ENCODE data around the gene KIRREL2. TPM values are rescaled to one million over a fixed set of nuclear protein-coding genes. Genes with fewer than 3 reads are reported as not detected.
"Not testable (repeated sequence)": the region's sequence is repeated elsewhere in the genome, so short reads cannot be mapped to it uniquely, and the experiment has no call there.

The KIRREL2 gene
- total RNA-seq, 2 experiments from 2014 or later = 0.93 to 0.98 TPM

DNA sequence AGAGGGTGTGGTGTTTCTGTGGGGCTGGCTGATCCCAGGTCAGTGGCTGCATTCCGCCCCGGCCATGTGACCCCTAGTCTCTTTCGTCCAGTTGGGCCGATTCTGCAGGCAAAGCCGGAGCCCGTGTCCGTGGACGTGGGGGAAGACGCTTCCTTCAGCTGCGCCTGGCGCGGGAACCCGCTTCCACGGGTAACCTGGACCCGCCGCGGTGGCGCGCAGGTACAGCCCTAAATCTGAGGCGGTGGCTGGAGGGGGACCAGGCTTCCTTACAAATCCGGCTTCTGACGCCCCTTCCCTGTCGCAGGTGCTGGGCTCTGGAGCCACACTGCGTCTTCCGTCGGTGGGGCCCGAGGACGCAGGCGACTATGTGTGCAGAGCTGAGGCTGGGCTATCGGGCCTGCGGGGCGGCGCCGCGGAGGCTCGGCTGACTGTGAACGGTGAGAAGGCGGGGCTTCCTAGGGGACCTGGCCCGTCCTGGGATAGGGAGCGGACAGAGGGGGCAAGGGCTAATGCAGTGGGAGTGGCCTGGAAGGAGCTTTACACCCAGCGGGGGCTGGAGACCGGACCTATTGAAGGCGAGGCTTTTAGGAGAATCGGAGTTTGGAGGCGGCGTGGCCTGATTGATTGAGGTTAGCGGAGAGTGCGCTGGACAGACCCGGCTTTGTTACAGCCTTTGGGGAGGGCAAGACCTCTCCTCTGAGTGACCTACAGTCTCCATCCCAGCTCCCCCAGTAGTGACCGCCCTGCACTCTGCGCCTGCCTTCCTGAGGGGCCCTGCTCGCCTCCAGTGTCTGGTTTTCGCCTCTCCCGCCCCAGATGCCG, 4.3 kb downstream of the KIRREL2 start:
- POLR2A ChIA-PET = interaction anchor here (1.4 kb wide), 1 partner anchor 9 kb away, joined by 4 read pairs; no protein-coding TSS in a partner anchor

DNA sequence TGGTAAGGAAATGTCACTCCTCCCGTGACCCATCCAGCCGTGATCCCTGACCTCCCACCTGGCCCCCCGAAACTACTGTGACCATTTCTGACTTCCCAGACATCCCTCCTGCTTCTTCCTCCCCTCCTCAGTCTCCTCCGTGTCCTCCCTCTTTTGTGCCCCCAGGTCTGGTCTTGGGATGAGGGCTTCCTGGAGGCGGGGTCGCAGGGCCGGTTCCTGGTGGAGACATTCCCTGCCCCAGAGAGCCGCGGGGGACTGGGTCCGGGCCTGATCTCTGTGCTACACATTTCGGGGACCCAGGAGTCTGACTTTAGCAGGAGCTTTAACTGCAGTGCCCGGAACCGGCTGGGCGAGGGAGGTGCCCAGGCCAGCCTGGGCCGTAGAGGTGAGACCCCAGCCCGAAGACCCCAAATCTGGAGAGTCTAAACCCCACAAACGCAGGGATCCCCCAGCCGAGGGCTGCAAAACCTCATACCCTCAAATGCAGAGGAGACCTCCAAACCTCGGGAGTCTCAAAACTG, 5.0 kb downstream of the KIRREL2 start:
- H3K9me3 Mint-ChIP-seq (ENCODE audit: low read depth) = no peaks in the 10 kb centered on the region
- H3K27me3 Mint-ChIP-seq = peaks cover 50% of the 10 kb centered on the region
- H3K4me1 Mint-ChIP-seq = peaks cover 10% of the 10 kb centered on the region
- DNase-seq (no peak), ATAC-seq (no peak)
- no peak overlapping the region for H3K27ac Mint-ChIP-seq
- ChIA-PET CTCF (no interaction called here), POLR2A (interaction anchor here (1.4 kb wide), 1 partner anchor 8 kb away, joined by 4 read pairs; no protein-coding TSS in a partner anchor)
- H3K4me3 Mint-ChIP-seq = no peak overlapping the region
- H3K36me3 Mint-ChIP-seq (ENCODE audit: low read depth) = no peaks in the 10 kb centered on the region
- intact Hi-C loops (cut with DNase I, micrococcal nuclease) = no loop called here

More for the DNA sequence above, 4.3 kb downstream of the KIRREL2 start:
- ATAC-seq (peak; percentile 24), DNase-seq (no peak)
- no peaks in the 10 kb centered on the region for H3K36me3 Mint-ChIP-seq (ENCODE audit: low read depth)
- no peak overlapping the region for H3K27ac Mint-ChIP-seq
- H3K27me3 Mint-ChIP-seq = peaks cover 46% of the 10 kb centered on the region
- CTCF ChIA-PET = interaction anchor here (0.6 kb wide), 1 partner anchor 187 kb away, joined by 3 read pairs; no protein-coding TSS in a partner anchor
- no peaks in the 10 kb centered on the region for H3K9me3 Mint-ChIP-seq (ENCODE audit: low read depth)
- H3K4me1 Mint-ChIP-seq = peaks cover 10% of the 10 kb centered on the region
- no peak overlapping the region for H3K4me3 Mint-ChIP-seq
- intact Hi-C loops (cut with DNase I, micrococcal nuclease) = no loop called here

DNA sequence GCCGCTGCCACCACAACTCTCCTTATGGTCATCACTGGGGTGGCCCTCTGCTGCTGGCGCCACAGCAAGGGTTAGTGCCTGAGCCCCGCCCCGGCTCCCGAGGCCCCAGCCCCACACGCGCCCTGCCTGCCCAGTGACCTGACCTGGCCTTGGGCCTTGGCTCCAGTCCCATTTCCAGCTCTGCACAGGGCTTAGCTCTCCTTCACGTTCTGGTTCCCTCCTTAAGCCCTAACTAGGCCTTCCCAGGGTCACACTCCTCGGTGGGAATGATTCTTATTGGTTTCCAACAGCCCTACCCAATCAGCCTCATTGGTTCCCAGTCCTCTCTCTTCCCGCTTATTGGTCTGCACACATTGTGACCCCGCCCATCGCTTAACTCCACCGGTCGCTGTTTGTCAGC, 5.8 kb downstream of the KIRREL2 start:
- ChIA-PET CTCF (no interaction called here), POLR2A (no interaction called here)
- Mint-ChIP-seq H3K36me3 (ENCODE audit: low read depth) (no peaks in the 10 kb centered on the region), H3K4me3 (no peak overlapping the region), H3K4me1 (peaks cover 7% of the 10 kb centered on the region), H3K9me3 (ENCODE audit: low read depth) (no peaks in the 10 kb centered on the region), H3K27ac (no peak overlapping the region), H3K27me3 (peaks cover 51% of the 10 kb centered on the region)
- ATAC-seq (no peak), DNase-seq (no peak)
- intact Hi-C loops (cut with DNase I, micrococcal nuclease) = no loop called here

DNA sequence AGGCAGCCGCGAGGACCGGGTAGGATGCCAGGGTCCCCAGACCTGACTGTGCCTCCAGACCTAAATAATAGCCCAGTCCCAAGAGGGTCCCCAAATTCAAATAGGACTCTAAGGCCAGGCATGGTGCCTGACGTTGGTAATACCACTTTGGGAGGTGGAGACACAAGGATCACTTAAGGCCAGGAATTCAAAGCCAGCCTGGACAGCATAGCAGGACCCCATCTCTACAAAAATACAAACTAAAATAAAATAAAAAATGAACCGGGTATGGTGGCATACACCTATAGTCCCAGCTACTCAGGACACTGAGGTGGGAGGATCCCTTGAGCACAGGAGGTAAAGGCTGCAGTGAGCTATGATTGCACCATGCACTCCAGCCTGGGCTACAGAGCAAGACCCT, 6.3 kb downstream of the KIRREL2 start:
- intact Hi-C loops (cut with DNase I, micrococcal nuclease) = no loop called here
- Mint-ChIP-seq H3K27ac (no peak overlapping the region), H3K4me1 (peaks cover 8% of the 10 kb centered on the region), H3K9me3 (ENCODE audit: low read depth) (no peaks in the 10 kb centered on the region), H3K27me3 (peaks cover 54% of the 10 kb centered on the region), H3K36me3 (ENCODE audit: low read depth) (no peaks in the 10 kb centered on the region), H3K4me3 (no peak overlapping the region)
- DNase-seq (no peak), ATAC-seq (no peak)
- CTCF ChIA-PET = no interaction called here
- POLR2A ChIA-PET = no interaction called here

DNA sequence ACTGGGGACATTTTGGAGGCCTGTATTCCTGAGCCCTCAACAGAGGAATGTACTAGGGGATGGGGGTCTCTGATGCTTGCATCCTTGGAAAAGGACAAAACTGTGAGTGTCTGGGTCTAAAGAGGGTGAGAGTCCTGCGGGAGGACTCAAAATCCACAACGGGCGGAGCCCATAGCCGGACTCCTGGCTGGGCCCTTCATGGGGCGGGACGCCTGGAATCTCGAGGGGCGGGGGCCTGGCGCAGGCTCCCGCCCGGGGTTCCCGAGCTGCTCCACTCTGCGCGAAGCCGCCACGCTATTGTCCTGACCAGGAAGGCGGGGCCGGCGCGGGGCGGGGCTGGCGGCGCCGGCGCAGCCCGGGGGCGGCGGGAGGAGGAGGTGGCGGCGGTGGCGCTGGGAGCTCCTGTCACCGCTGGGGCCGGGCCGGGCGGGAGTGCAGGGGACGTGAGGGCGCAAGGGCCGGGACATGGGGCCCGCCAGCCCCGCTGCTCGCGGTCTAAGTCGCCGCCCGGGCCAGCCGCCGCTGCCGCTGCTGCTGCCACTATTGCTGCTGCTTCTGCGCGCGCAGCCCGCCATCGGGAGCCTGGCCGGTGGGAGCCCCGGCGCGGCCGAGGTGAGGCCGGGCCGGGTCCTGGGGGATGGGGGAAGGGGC, 11.6 kb downstream of the KIRREL2 start, which contains the start of gene APLP1:
TSS of gene APLP1 (plus strand) at position 403 of the 651 bp plus-strand sequence. CDS start at position 466, 63 bp downstream.
- Mint-ChIP-seq H3K4me1 (peaks cover 14% of the 10 kb centered on the region), H3K27me3 (peaks cover 37% of the 10 kb centered on the region), H3K4me3 (peak within 1 kb of the TSS; percentile 29), H3K27ac (no peak within 1 kb of the TSS), H3K9me3 (ENCODE audit: low read depth) (no peaks in the 10 kb centered on the region), H3K36me3 (ENCODE audit: low read depth) (no peaks in the 10 kb centered on the region)
- DNase-seq (peak; percentile 82), ATAC-seq (peak; percentile 50)
- intact Hi-C loops (cut with DNase I, micrococcal nuclease) = loop anchor here in 1 of 2 experiments (1.0 kb wide), 1 partner anchor 128 kb away; no protein-coding TSS in a partner anchor
- ChIA-PET POLR2A (interaction anchor here (0.8 kb wide), 1 partner anchor 63 kb away, joined by 5 read pairs; no protein-coding TSS in a partner anchor), CTCF (no interaction called here)

DNA sequence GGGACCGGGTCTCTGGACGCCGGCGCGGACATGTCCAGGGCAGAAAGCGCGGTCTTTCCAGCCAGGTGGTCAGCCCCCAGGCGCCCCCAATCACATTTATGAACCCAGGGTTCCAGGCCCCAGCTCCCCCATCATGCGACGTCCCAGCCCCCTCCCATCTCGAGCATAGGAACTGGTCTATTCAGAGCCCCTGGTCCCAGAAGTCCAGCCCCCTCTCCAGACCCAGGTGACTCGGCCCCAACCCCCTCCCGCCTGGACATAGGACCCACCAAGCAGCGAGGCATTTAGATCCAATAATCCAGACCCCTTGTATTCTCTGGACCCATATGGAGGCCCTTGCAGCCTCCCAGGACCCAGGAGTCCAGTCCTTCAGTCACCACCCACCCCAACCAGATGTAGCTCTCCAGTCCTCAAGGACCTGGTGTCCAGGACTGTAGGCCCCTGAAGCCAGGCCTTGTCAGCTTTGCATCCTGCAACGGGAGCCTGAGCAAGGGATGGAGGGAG, 12.2 kb downstream of the KIRREL2 start:
- peak overlapping the region; percentile 29 for H3K4me3 Mint-ChIP-seq
- intact Hi-C loops (cut with DNase I, micrococcal nuclease) = loop anchor here in 1 of 2 experiments (1.0 kb wide), 9 partner anchors 10 to 323 kb away; partner anchors contain the start of genes ALKBH6, ARHGAP33, LRFN3 and TBCB
- peaks cover 37% of the 10 kb centered on the region for H3K27me3 Mint-ChIP-seq
- H3K4me1 Mint-ChIP-seq = peaks cover 14% of the 10 kb centered on the region
- DNase-seq (no peak), ATAC-seq (no peak)
- ChIA-PET POLR2A (interaction anchor here (0.8 kb wide), 1 partner anchor 62 kb away, joined by 5 read pairs; no protein-coding TSS in a partner anchor), CTCF (no interaction called here)
- H3K9me3 Mint-ChIP-seq (ENCODE audit: low read depth) = no peaks in the 10 kb centered on the region
- no peak overlapping the region for H3K27ac Mint-ChIP-seq
- no peaks in the 10 kb centered on the region for H3K36me3 Mint-ChIP-seq (ENCODE audit: low read depth)

DNA sequence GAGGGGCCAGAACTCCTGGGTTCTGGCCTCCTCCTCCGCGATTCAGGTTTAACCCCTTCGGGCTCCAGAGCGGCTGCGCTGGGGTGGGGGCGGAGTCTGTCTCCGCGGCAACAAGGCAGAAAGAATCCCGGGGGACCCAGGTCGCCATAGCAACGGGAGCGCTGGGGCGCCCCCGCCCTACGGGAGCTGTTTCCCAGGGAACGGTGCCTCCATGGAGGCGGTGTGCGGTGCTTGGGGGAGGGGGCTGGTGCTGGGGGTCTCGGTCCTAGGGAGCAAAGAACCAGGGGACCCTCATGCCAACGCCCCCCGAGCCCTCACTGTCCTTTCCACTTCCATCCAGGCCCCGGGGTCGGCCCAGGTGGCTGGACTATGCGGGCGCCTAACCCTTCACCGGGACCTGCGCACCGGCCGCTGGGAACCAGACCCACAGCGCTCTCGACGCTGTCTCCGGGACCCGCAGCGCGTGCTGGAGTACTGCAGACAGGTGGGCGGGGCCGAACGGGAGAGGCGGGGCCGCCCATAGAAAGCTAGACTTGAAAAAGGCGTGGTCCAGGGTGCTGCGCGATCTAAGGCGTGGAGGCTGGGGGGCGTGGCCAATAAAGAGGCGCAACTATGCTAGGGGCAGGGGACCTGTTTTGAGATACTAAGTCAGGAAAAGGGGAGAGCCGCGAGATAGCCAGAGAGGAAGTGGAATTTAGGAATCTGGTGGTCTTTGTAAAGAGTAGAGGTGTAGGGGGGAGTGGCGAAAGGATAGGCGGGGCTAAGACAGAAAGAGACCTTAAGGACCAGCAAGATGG, 12.8 kb downstream of the KIRREL2 start:
- Mint-ChIP-seq H3K4me3 (peak overlapping the region; percentile 52), H3K9me3 (ENCODE audit: low read depth) (no peaks in the 10 kb centered on the region), H3K27me3 (peaks cover 37% of the 10 kb centered on the region), H3K4me1 (peaks cover 14% of the 10 kb centered on the region), H3K36me3 (ENCODE audit: low read depth) (no peaks in the 10 kb centered on the region), H3K27ac (no peak overlapping the region)
- ATAC-seq (peak; percentile 93), DNase-seq (peak; percentile 95)
- ChIA-PET POLR2A (interaction anchor here (0.6 to 1.0 kb wide), 4 partner anchors 9 to 149 kb away, joined by 3 to 4 read pairs (median 4); no protein-coding TSS in a partner anchor), CTCF (interaction anchor here (0.7 to 1.3 kb wide), 6 partner anchors 14 to 175 kb away, joined by 3 to 7 read pairs (median 4); partner anchors contain the start of genes LIN37, PSENEN and U2AF1L4)
- intact Hi-C loops (cut with DNase I, micrococcal nuclease) = loop anchor here (1.0 to 5.0 kb wide), 10 partner anchors 10 to 323 kb away; partner anchors contain the start of genes ALKBH6 (in 1 of the 2), ARHGAP33 (in 1 of the 2), LRFN3 (in 1 of the 2) and TBCB (in 1 of the 2)

DNA sequence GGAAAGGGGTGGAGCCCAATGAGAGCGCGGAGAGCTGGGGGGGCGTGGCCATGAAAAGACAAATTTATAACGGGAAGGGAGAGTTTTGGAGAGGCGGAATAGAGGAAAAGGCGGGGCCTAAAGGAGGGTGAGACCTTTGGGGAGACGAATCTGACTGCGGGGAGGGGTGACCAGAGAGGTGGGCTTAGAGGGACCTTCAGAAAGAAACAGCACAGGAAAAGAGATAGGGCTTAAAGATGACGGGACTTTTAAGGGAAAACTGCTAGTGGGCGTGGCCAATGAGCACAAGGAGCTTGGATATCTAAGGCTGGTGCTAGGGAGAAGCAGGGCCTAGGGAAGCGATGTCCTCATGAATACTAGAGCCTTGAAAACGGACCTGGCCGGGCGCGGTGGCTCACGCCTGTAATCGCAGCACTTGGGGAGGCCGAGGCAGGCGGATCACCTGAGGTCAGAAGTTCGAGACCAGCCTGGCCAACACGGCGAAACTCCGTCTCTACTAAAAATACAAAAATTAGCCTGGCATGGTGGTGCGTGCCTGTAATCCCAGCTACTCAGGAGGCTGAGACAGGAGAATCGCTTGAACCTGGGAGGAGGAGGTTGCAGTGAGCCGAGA, 13.5 kb downstream of the KIRREL2 start:
- intact Hi-C loops (cut with DNase I, micrococcal nuclease) = loop anchor here (1.0 to 5.0 kb wide), 2 partner anchors 178 to 184 kb away; partner anchors contain the start of genes THAP8 (in 1 of the 2) and WDR62 (in 1 of the 2)
- CTCF ChIA-PET = interaction anchor here (0.7 to 1.3 kb wide), 6 partner anchors 14 to 176 kb away, joined by 3 to 7 read pairs (median 4); partner anchors contain the start of genes LIN37, PSENEN and U2AF1L4
- Mint-ChIP-seq H3K4me3 (peak overlapping the region; percentile 52), H3K4me1 (peaks cover 14% of the 10 kb centered on the region), H3K27me3 (peaks cover 33% of the 10 kb centered on the region)
- POLR2A ChIA-PET = interaction anchor here (0.9 to 1.0 kb wide), 2 partner anchors 9 to 10 kb away, joined by 4 read pairs; no protein-coding TSS in a partner anchor
- not testable (repeated sequence) for H3K27ac Mint-ChIP-seq; H3K36me3 Mint-ChIP-seq (ENCODE audit: low read depth); ATAC-seq; H3K9me3 Mint-ChIP-seq (ENCODE audit: low read depth)
- DNase-seq = peak; percentile 83

DNA sequence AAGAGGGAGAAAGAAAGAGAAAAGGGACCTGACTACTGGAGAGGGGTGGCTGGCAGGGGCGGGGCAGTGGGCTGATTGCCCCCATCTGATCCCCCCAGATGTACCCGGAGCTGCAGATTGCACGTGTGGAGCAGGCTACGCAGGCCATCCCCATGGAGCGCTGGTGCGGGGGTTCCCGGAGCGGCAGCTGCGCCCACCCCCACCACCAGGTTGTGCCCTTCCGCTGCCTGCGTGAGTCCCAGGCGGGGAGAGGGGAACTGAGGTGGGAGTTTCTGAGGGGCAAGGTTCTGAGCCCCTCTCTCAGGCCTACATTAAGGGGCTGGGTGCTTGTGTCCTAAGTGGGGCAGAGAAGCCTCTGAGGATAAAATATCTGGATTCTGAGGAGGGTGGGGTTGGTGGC, 14.1 kb downstream of the KIRREL2 start:
- H3K9me3 Mint-ChIP-seq (ENCODE audit: low read depth) = no peaks in the 10 kb centered on the region
- peaks cover 28% of the 10 kb centered on the region for H3K27me3 Mint-ChIP-seq
- DNase-seq (no peak), ATAC-seq (no peak)
- intact Hi-C loops (cut with DNase I, micrococcal nuclease) = loop anchor here (1.0 to 5.0 kb wide), 2 partner anchors 178 to 184 kb away; partner anchors contain the start of genes THAP8 (in 1 of the 2) and WDR62 (in 1 of the 2)
- CTCF ChIA-PET = interaction anchor here (1.3 kb wide), 1 partner anchor 34 kb away, joined by 3 read pairs; no protein-coding TSS in a partner anchor
- no peak overlapping the region for H3K27ac Mint-ChIP-seq
- POLR2A ChIA-PET = no interaction called here
- no peaks in the 10 kb centered on the region for H3K36me3 Mint-ChIP-seq (ENCODE audit: low read depth)
- no peak overlapping the region for H3K4me3 Mint-ChIP-seq
- peaks cover 14% of the 10 kb centered on the region for H3K4me1 Mint-ChIP-seq

DNA sequence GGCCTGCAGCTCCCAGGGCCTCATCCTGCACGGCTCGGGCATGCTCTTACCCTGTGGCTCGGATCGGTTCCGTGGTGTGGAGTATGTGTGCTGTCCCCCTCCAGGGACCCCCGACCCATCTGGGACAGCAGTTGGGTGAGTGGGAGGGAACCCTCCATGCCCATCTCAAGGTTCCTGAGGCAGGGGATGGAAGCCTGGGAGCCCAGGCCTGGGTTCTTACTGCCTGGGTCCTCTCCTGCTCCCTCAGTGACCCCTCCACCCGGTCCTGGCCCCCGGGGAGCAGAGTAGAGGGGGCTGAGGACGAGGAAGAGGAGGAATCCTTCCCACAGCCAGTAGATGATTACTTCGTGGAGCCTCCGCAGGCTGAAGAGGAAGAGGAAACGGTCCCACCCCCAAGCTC, 14.9 kb downstream of the KIRREL2 start:
- Mint-ChIP-seq H3K4me1 (peaks cover 14% of the 10 kb centered on the region), H3K27ac (no peak overlapping the region), H3K9me3 (ENCODE audit: low read depth) (no peaks in the 10 kb centered on the region), H3K36me3 (ENCODE audit: low read depth) (no peaks in the 10 kb centered on the region), H3K4me3 (no peak overlapping the region), H3K27me3 (peaks cover 27% of the 10 kb centered on the region)
- CTCF ChIA-PET = no interaction called here
- POLR2A ChIA-PET = no interaction called here
- DNase-seq = no peak
- no peak for ATAC-seq
- intact Hi-C loops (cut with DNase I, micrococcal nuclease) = loop anchor here in 1 of 2 experiments (5.0 kb wide), 1 partner anchor 179 kb away; no protein-coding TSS in a partner anchor
